ENCODE results near the gene AGPAT4. TPM values are rescaled to one million over a fixed set of nuclear protein-coding genes. Genes with fewer than 3 reads are reported as not detected.

AGPAT4 gene
- polyA plus RNA-seq, 1 of the 3 experiments (the other 2 are of a cell fraction) = 3.9 TPM

GRCh38 chr6:161166176-161166575 lies 107.7 kb downstream of the AGPAT4 start:
- peaks cover 16 to 31% of the 10 kb centered on the region in 2 experiments; a peak in 3 of 4 replicates for H3K4me1 ChIP-seq (ENCODE audit: control insufficient read depth in 1 of 2, insufficient read depth in 2 of 2, low read depth in 1 of 2, low read length in 1 of 2)
- H3F3A ChIP-seq (replicated peaks; ENCODE audit: insufficient read depth) = peaks cover 16% of the 10 kb centered on the region
- ChIA-PET CTCF (no interaction called here), POLR2A (no interaction called here)
- no peak for DNase-seq
- no peak overlapping the region for H3K9ac ChIP-seq
- H3K79me2 ChIP-seq (ENCODE audit: insufficient read depth) = no peaks in the 10 kb centered on the region; the same call in 1 of the 2 replicates
- H3K9me2 ChIP-seq = no peaks in the 10 kb centered on the region
- H3K36me3 ChIP-seq (replicated peaks in 1 of 2; ENCODE audit: control insufficient read depth in 1 of 2, insufficient read depth in 2 of 2, low read length in 1 of 2) = peaks cover 0 to 3% of the 10 kb centered on the region in 2 experiments
- no peak overlapping the region for H3K27ac ChIP-seq (ENCODE audit: low read depth in 2 of 2, low read length in 1 of 2)
- TF ChIP-seq FOXJ3 (CRISPR knock-in tag; IDR thresholded peaks at IDR 0.05) (no peak), MEF2A (IDR thresholded peaks at IDR 0.05; ENCODE audit: borderline replicate concordance, low read depth) (no peak)
- H2AFZ ChIP-seq (ENCODE audit: low read depth) = no peak overlapping the region
- 95% methylated on average over 11 of the region's 11 CpGs for WGBS (ENCODE audit: low lambda C conversion rate)
- H4K20me1 ChIP-seq (ENCODE audit: insufficient read depth) = no peaks in the 10 kb centered on the region
- H3K27me3 ChIP-seq (ENCODE audit: insufficient read depth) = no peaks in the 10 kb centered on the region
- H3K4me3 ChIP-seq (ENCODE audit: low read depth in 2 of 2, low read length in 1 of 2) = no peak overlapping the region
- no peak overlapping the region for H3K4me2 ChIP-seq
- H3K9me3 ChIP-seq = no peaks in the 10 kb centered on the region

GRCh38 chr6:161164182-161164625 lies 109.7 kb downstream of the AGPAT4 start:
- Histone ChIP-seq H3K9me2 (no peaks in the 10 kb centered on the region), H3K9ac (no peak overlapping the region), H3K4me1 (ENCODE audit: control insufficient read depth in 1 of 2, insufficient read depth in 2 of 2, low read depth in 1 of 2, low read length in 1 of 2) (peaks cover 6 to 16% of the 10 kb centered on the region in 2 experiments; a peak in 3 of 4 replicates), H3K4me2 (no peak overlapping the region), H2AFZ (ENCODE audit: low read depth) (no peak overlapping the region), H3K79me2 (ENCODE audit: insufficient read depth) (no peaks in the 10 kb centered on the region; the same call in 1 of the 2 replicates), H3K27ac (ENCODE audit: low read depth in 2 of 2, low read length in 1 of 2) (no peak overlapping the region), H3K27me3 (ENCODE audit: insufficient read depth) (no peaks in the 10 kb centered on the region), H3F3A (replicated peaks; ENCODE audit: insufficient read depth) (peaks cover 5% of the 10 kb centered on the region), H3K4me3 (ENCODE audit: low read depth in 2 of 2, low read length in 1 of 2) (no peak overlapping the region), H3K9me3 (no peaks in the 10 kb centered on the region), H4K20me1 (ENCODE audit: insufficient read depth) (no peaks in the 10 kb centered on the region), H3K36me3 (replicated peaks in 1 of 2; ENCODE audit: control insufficient read depth in 1 of 2, insufficient read depth in 2 of 2, low read length in 1 of 2) (peaks cover 0 to 3% of the 10 kb centered on the region in 2 experiments)
- no peak for DNase-seq
- ChIA-PET POLR2A (no interaction called here), CTCF (interaction anchor here (1.2 kb wide), 1 partner anchor 233 kb away, joined by 4 read pairs; no protein-coding TSS in a partner anchor)
- WGBS (ENCODE audit: low lambda C conversion rate) = 81% methylated on average over 6 of the region's 9 CpGs
- no peak for TF ChIP-seq RXRA (IDR thresholded peaks at IDR 0.05; ENCODE audit: borderline replicate concordance, low read depth)
- TF ChIP-seq RFX5 (IDR thresholded peaks at IDR 0.05; ENCODE audit: low read length) = no peak
- TF ChIP-seq TEAD4 (IDR thresholded peaks at IDR 0.05; ENCODE audit: borderline replicate concordance, insufficient read depth) = no peak
- TF ChIP-seq GABPA (IDR thresholded peaks at IDR 0.05; ENCODE audit: low read depth) = no peak
- no peak for TF ChIP-seq FOSL2 (IDR thresholded peaks at IDR 0.05; ENCODE audit: borderline replicate concordance, low read depth)
- no peak for TF ChIP-seq FOXJ3 (CRISPR knock-in tag; IDR thresholded peaks at IDR 0.05)
- TF ChIP-seq, protein P1, sequence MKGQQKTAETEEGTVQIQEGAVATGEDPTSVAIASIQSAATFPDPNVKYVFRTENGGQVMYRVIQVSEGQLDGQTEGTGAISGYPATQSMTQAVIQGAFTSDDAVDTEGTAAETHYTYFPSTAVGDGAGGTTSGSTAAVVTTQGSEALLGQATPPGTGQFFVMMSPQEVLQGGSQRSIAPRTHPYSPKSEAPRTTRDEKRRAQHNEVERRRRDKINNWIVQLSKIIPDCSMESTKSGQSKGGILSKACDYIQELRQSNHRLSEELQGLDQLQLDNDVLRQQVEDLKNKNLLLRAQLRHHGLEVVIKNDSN (IDR thresholded peaks at IDR 0.05; ENCODE audit: borderline replicate concordance, low read depth) = no peak
- no peak for TF ChIP-seq JUND (IDR thresholded peaks at IDR 0.05)
- TF ChIP-seq MXI1 (IDR thresholded peaks at IDR 0.05; ENCODE audit: low read depth, low read length) = no peak
- no peak for TF ChIP-seq ELF1 (IDR thresholded peaks at IDR 0.05)
